HG03575 (cell line): Measurements from ENCODE around the gene DKK1.

Source experiments
- ATAC-seq: cut with Tn5 transposase; IDR thresholded peaks from one replicate; pipeline ENCODE4 v1.9.1; 2021; ENCODE audit not compliant: unreplicated experiment, insufficient number of reproducible peaks, low FRiP score; ENCODE audit errors: extremely low read depth

DKK1 gene

GRCh38 chr10:52314822-52315552 is 906 bp downstream of the DKK1 start:
- no peak for ATAC-seq

- ATAC-seq, result no peak
Measured at GRCh38 chr10:52316001-52316400, 1.9 kb downstream of the DKK1 start.

- ATAC-seq, result no peak
Measured at GRCh38 chr10:52316500-52316899, 2.4 kb downstream of the DKK1 start.

GRCh38 chr10:52318136-52318701 is 4.1 kb downstream of the DKK1 start:
- ATAC-seq, result no peak

- ATAC-seq, result no peak
Measured at GRCh38 chr10:52318822-52319464, 4.9 kb downstream of the DKK1 start.

GRCh38 chr10:52319926-52320325 is 5.8 kb downstream of the DKK1 start:
- ATAC-seq, result no peak

GRCh38 chr10:52322323-52322722 is 8.2 kb downstream of the DKK1 start:
- ATAC-seq, result no peak

GRCh38 chr10:52322936-52323335 is 8.9 kb downstream of the DKK1 start:
- ATAC-seq, result no peak

- no peak for ATAC-seq
Measured at GRCh38 chr10:52326382-52326781, 12.3 kb downstream of the DKK1 start.

GRCh38 chr10:52331638-52332364 is 17.7 kb downstream of the DKK1 start:
- no peak for ATAC-seq

- no peak for ATAC-seq
Measured at GRCh38 chr10:52332815-52333214, 18.7 kb downstream of the DKK1 start.

GRCh38 chr10:52334595-52334994 is 20.5 kb downstream of the DKK1 start:
- no peak for ATAC-seq

GRCh38 chr10:52335665-52336064 is 21.6 kb downstream of the DKK1 start:
- no peak for ATAC-seq

- ATAC-seq, result no peak
Measured at GRCh38 chr10:52337225-52337624, 23.1 kb downstream of the DKK1 start.

- ATAC-seq, result no peak
Measured at GRCh38 chr10:52343439-52343838, 29.4 kb downstream of the DKK1 start.

- no peak for ATAC-seq
Measured at GRCh38 chr10:52346394-52347326, 32.6 kb downstream of the DKK1 start.

GRCh38 chr10:52347327-52347667 is 33.2 kb downstream of the DKK1 start:
- no peak for ATAC-seq

GRCh38 chr10:52348037-52348564 is 34.0 kb downstream of the DKK1 start:
- no peak for ATAC-seq

GRCh38 chr10:52351914-52352330 is 37.8 kb downstream of the DKK1 start:
- no peak for ATAC-seq
